Activated naive CD4-positive, alpha-beta T cell treated with anti-CD3 and anti-CD28 coated beads, Interleukin-2, amount 10 ng/mL, durations not matched to agents 7 days and 5 days (primary cell): ENCODE results near the gene FAM174C.

ENCODE experiments used
- CTCF ChIA-PET: fragments of 350-600 bp; sonication (Branson Sonifier 250); formaldehyde crosslinking; loops from one replicate; lab custom pipeline; 2021; ENCODE audit warnings: antibody characterized with exemption; lab: Charles Lee
- DNase-seq: peaks from one replicate; pipeline ENCODE4 v3.0.0-alpha.2; 2020
- H3K27ac Mint-ChIP-seq: one replicate; pipeline ENCODE4 v1.8.0; 2021; ENCODE audit warnings: mild to moderate bottlenecking, moderate library complexity, mixed read lengths
- H3K27me3 Mint-ChIP-seq: one replicate; pipeline ENCODE4 v1.8.0; 2021; ENCODE audit warnings: mild to moderate bottlenecking, mixed read lengths
- H3K36me3 Mint-ChIP-seq: one replicate; pipeline ENCODE4 v1.8.0; 2021; ENCODE audit warnings: mixed read lengths
- H3K4me1 Mint-ChIP-seq: one replicate; pipeline ENCODE4 v1.8.0; 2021; ENCODE audit warnings: mixed read lengths
- H3K4me3 Mint-ChIP-seq: one replicate; pipeline ENCODE4 v1.8.0; 2021; ENCODE audit warnings: mild to moderate bottlenecking, moderate library complexity, mixed read lengths
- H3K9me3 Mint-ChIP-seq: one replicate; pipeline ENCODE4 v1.8.0; 2021; ENCODE audit warnings: mixed read lengths

The FAM174C gene

DNA sequence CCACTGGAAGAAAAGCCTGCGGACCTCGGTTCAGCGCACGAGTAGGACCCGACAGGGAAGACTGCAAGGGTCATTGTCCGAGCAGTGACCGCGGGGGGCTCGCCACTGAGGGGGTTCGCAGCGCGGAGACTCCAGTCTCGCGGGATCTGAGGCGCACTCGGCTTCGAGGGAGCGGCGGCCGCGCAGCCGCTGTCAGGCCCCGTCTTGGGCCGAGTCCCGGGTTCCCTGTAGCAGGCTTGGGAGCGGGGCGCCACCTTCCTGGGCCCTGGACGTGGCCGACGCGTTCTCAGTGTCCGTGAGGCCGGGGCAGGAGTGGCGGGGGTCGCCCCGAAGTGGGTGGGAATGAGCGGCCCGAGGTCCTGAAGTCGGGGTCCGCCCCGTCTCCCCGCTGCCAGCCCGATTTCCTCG is 474 bp upstream of the FAM174C start:
- Mint-ChIP-seq H3K27me3 (no peaks in the 10 kb centered on the region), H3K27ac (peak overlapping the region; percentile 83), H3K9me3 (no peaks in the 10 kb centered on the region), H3K4me1 (peaks cover 61% of the 10 kb centered on the region), H3K36me3 (peaks cover 57% of the 10 kb centered on the region), H3K4me3 (peak overlapping the region; percentile 57)
- CTCF ChIA-PET = interaction anchor here (0.9 to 5.3 kb wide), 2 partner anchors 31 to 34 kb away, joined by 3 to 31 read pairs; no protein-coding TSS in a partner anchor
- DNase-seq = no peak

DNA sequence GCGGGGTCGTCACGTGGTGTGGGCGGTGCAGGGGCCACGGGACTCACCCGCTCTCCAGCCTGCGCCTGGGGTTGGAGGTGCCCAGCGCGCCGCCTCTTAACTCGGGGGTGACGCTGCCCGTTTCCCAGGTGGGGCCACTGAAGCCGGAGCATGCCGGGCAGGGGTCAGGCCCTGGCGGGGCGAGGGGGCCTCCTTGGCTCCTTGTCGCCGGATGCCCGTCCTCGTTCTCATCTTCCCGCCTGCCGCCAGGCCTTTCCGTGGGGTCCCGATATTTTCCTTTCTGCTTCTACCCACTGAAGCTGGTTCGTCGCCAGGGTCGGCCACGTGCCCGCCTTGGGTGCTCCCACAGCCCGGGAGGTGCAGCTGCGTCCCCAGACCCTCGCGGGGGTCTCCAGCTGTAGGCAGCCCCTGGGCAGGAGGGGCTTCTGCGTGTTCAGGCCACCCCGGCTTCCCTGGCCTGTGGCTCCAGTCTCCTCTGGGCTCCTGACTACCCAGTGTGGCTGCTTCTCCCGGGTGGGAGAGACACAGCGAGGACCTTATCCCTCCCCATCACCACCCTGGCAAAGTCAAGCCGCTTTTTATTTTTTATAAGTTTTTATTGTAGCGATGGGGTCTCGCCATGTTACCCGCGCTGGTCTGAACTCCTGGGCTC is 772 bp downstream of the FAM174C start:
- peaks cover 50% of the 10 kb centered on the region for H3K4me1 Mint-ChIP-seq
- no peak for DNase-seq
- H3K27ac Mint-ChIP-seq = peak overlapping the region; percentile 99
- CTCF ChIA-PET = interaction anchor here (5.3 kb wide), 1 partner anchor 32 kb away, joined by 31 read pairs; no protein-coding TSS in a partner anchor
- H3K4me3 Mint-ChIP-seq = peak overlapping the region; percentile 89
- H3K27me3 Mint-ChIP-seq = no peaks in the 10 kb centered on the region
- H3K9me3 Mint-ChIP-seq = no peaks in the 10 kb centered on the region
- peaks cover 49% of the 10 kb centered on the region for H3K36me3 Mint-ChIP-seq

DNA sequence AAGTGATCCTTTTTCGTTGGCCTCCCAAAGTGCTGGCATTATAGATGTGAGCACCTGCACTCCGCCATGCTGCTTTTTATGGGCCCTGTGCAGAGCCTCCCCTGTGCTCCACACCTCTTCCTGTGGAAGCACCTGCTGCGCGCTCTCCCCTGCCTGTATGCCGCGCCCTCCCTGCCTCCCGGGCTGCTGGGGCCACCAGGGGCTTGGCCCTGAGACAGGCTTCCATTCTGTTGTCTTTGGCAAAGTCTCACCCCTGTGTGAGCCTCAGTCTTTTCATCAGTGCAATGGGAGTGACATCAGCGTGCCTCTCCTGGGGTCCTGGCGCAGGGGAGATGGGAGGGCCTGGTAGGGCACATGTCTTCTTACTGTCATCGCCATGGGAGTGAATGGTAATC is 1.3 kb downstream of the FAM174C start:
- Mint-ChIP-seq H3K9me3 (no peaks in the 10 kb centered on the region), H3K4me1 (peaks cover 46% of the 10 kb centered on the region), H3K4me3 (peak overlapping the region; percentile 89), H3K27me3 (no peaks in the 10 kb centered on the region), H3K36me3 (peaks cover 46% of the 10 kb centered on the region), H3K27ac (peak overlapping the region; percentile 99)
- peak; percentile 66 for DNase-seq
- CTCF ChIA-PET = no interaction called here

DNA sequence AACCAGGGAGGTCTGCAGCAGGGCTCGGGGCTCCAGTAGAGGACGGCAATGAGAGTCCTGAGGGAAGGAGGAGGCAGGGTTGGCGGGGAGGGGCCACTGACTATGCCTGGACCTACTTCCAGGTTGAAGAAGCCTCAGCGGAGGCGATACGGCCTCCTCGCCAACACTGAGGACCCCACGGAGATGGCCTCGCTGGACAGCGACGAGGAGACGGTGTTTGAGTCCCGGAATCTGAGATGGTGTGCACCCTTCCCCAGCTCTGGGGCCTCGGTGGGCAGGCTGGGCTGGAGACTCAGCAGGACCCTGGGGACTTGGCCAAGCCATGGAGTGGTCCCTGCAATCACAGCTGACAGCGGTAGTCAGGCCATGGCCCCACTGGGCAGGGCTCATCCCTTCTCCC is 1.7 kb downstream of the FAM174C start:
- CTCF ChIA-PET = interaction anchor here (1.6 kb wide), 1 partner anchor 33 kb away, joined by 4 read pairs; no protein-coding TSS in a partner anchor
- Mint-ChIP-seq H3K9me3 (no peaks in the 10 kb centered on the region), H3K27me3 (no peaks in the 10 kb centered on the region), H3K4me1 (peaks cover 42% of the 10 kb centered on the region), H3K4me3 (peak overlapping the region; percentile 89), H3K36me3 (peaks cover 43% of the 10 kb centered on the region), H3K27ac (peak overlapping the region; percentile 99)
- no peak for DNase-seq

DNA sequence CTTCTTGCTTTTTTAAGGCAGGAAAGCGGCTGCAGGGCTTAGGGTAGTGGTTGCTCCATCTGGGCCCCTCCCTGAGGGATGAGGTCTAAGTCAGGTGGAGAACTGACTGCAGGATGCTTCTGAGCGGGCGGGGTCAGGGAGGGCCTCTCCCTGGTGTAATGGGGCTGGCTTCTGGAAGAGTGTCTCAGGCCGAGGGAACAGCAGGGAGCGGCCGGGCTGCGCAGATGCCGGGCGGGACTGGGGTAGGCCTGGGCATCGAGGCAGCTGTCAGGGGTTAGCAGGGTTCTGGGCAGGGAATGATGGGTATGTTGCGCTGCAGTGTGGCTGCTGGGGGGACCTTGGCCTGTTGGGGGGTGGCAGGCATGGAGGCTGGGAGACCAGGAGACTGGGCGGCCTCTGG is 2.7 kb downstream of the FAM174C start:
- H3K9me3 Mint-ChIP-seq = no peaks in the 10 kb centered on the region
- peaks cover 6% of the 10 kb centered on the region for H3K27me3 Mint-ChIP-seq
- peaks cover 34% of the 10 kb centered on the region for H3K36me3 Mint-ChIP-seq
- peaks cover 33% of the 10 kb centered on the region for H3K4me1 Mint-ChIP-seq
- peak overlapping the region; percentile 37 for H3K27ac Mint-ChIP-seq
- DNase-seq = no peak
- CTCF ChIA-PET = interaction anchor here (1.6 to 3.4 kb wide), 2 partner anchors 34 to 94 kb away, joined by 4 to 17 read pairs; no protein-coding TSS in a partner anchor
- no peak overlapping the region for H3K4me3 Mint-ChIP-seq

DNA sequence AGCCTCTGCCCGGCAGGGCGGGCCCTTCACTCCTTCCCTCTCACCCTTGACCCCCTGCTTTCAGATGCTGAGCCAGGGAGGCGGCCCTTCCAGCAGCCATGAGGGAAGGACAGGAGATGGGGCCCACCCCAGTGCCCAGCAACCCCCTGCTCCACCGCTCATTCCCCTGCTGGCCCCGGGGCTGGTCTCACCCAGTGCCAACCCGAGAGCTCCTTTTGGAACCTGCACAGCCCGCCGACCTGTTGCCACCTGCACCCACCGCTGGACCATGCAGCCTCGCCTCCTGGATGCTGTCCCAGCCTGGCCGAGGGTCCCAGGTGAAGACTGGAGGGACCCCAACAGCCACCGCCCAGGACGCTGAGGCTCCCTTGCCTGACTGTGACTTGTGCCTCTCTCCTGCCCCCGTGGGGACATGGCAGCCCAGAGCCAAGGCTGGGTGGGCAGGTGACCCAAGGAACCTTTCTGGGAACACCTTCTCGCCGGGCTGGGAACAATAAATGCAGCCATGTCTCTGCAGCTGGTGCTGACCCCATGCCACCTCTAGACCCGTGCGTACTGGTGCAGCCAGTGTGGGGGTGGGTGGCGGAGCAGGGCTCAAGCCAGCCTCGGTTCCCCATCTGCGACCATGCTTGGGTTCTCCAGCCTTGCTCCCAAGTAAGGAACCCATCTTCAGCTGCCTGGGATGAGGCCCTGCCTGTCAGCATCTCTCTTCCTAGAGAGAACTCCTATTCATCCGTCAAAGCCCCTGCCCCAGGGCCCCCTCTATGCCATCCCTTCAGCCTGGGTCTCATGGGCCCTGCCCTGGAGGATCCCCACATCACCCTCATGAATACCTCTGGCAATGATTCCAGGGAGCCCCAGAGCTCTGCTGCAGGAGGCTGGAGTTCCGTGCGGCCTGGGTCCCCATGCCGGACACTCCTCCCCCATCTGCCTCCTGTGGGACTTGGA is 3.7 kb downstream of the FAM174C start:
- peaks cover 27% of the 10 kb centered on the region for H3K4me1 Mint-ChIP-seq
- CTCF ChIA-PET = interaction anchor here (0.7 to 3.4 kb wide), 7 partner anchors 35 to 239 kb away, joined by 3 to 17 read pairs (median 5); no protein-coding TSS in a partner anchor
- no peak overlapping the region for H3K4me3 Mint-ChIP-seq
- DNase-seq = no peak
- H3K36me3 Mint-ChIP-seq = peaks cover 27% of the 10 kb centered on the region
- peaks cover 15% of the 10 kb centered on the region for H3K27me3 Mint-ChIP-seq
- H3K27ac Mint-ChIP-seq = no peak overlapping the region
- H3K9me3 Mint-ChIP-seq = no peaks in the 10 kb centered on the region

DNA sequence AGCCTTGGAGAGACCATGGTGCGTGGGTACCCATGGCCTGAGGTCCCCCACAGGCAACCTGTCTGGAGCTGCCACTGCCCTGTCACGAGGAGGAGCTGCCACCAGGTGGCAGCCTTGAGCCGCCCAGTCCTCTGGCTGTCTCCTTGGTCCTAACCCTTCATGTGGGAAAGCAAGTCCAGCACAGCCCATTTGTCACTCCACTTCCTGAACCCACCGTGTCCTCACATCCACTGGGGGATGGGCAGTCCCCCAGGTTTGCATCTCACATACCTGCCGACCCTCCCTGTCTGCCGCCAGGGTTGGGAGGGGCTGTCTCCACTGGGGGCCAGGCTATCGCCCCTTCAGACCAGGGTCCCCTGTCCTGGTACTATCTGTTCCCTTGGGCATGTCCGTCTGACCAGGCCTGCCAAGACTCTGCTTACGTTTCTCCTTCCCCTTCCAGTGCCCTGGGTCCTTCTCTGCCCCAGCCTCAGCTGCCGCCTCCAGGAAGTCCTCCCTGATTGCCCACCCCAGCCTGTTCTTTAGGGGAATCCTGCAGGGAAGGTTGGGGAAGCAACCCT is 4.5 kb downstream of the FAM174C start:
- Mint-ChIP-seq H3K27me3 (peaks cover 23% of the 10 kb centered on the region), H3K36me3 (peaks cover 26% of the 10 kb centered on the region), H3K27ac (peak overlapping the region; percentile 67), H3K4me1 (peaks cover 24% of the 10 kb centered on the region), H3K9me3 (no peaks in the 10 kb centered on the region), H3K4me3 (no peak overlapping the region)
- peak; percentile 86 for DNase-seq
- CTCF ChIA-PET = interaction anchor here (0.7 to 3.4 kb wide), 6 partner anchors 36 to 239 kb away, joined by 3 to 17 read pairs (median 6); no protein-coding TSS in a partner anchor

DNA sequence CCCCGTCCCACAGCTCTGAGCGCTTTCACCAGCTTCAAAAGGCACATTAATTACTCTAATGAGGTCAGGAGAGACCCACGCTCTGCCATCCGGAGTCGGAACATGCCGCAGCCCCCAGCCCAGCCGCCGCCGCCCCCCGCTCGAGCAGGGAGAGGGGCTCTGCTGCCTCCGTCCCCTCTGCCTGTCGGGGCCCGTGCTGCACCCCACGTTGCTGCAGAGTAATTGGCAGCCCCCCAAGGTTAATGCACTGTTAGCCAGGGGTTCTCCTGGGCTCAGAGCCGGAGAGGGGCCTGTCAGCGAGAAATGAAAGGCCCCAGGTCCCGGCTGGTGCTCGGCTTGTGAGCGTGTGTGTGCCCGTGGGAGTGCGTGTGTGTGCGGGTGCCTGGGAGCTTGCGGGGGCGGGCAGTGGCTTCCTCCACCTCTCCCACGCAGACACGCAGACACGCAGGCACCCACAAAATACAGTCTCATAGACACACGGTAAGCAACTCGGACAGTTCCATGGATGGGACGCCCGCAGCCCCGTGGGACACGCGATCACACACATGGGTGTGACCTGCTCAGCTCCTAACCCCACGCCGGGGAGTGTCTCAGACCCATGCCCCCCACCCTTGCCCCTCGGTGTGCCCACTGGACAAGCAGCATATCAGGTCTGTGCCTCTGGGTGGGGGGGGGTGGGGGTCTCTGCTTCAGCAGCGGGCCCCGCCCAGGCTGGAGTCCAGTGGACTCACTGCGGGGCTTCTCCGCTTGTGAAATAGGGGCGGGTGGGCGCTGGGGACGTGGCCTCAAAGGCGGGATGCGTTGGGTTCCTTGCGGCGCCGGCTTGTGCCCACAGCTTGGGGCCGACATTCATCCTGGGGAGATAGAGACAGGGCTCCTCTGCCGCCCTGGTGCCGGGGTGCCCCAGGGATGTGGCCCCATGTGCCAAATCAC is 5.6 kb downstream of the FAM174C start:
- Mint-ChIP-seq H3K27ac (no peak overlapping the region), H3K36me3 (peaks cover 24% of the 10 kb centered on the region), H3K4me3 (no peak overlapping the region), H3K9me3 (no peaks in the 10 kb centered on the region), H3K4me1 (peaks cover 27% of the 10 kb centered on the region), H3K27me3 (peaks cover 30% of the 10 kb centered on the region)
- CTCF ChIA-PET = interaction anchor here (3.4 kb wide), 1 partner anchor 92 kb away, joined by 17 read pairs; no protein-coding TSS in a partner anchor
- no peak for DNase-seq

DNA sequence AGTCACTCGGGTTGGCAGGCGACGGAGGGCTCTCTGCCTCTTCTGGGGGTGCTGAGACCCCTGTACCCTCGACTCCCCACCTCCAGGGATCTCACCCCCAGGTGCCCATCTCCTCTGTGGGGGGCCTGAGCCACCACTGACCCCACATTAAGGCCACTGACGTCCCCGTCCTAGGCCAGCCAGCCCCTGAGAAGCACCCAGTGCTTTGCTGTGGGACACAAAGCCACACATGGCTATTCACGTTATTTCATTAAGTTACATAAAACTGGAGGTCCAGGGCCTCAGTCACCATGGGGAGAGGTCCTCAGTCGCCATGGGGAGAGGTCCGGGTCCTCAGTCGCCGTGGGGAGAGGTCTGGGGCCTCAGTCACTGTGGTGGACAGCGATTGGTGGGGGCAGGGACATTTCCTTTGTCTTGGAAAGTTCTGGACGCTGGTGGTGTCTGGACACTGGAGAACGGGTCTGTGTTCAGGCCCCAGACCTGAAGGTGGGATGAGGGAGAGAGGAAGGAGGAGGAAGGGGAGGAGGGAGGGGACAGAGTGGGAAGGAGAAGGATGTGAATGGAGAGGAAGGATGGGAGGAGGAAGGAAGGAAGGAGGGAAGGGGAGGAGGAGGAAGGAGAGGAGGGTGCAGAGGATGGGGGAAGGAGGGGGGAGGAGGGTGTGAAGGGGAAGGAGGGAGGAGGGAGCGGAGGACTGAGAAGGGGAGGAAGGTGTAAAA is 6.4 kb downstream of the FAM174C start:
- H3K27ac Mint-ChIP-seq = peak overlapping the region; percentile 78

DNA sequence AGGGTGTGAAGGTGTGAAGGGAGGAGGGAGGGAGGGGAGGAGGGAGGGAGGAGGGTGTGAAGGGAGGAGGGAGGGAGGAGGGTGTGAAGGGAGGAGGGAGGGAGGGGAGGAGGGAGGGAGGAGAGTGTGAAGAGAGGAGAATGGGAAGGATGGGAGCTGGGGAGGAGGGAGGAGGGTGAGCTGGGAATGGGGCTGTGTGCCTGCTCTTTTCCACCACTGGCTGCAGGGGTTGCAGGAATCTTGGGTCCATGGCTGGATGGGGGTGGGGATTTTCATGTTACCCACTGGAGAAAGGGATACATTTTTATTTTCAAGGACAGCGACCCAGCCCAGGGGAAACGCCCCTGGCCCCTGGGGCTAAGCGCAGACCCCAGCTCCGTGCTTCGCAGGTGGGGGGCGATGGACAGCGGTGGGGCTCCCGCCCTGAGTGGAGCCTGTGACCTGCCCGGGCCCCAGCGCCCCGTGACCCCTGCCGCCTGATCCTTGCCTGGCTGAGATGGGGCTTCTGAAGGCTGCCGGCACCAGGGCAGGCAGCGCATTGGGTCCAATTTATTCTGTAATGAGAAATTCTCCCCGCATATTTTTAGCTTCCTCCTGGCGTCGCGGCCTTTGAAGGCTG is 7.4 kb downstream of the FAM174C start:
- DNase-seq = no peak
- CTCF ChIA-PET = no interaction called here
- peaks cover 18% of the 10 kb centered on the region for H3K36me3 Mint-ChIP-seq
- H3K27ac Mint-ChIP-seq = peak overlapping the region; percentile 11
- H3K27me3 Mint-ChIP-seq = peaks cover 48% of the 10 kb centered on the region
- H3K4me3 Mint-ChIP-seq = no peak overlapping the region
- peaks cover 21% of the 10 kb centered on the region for H3K4me1 Mint-ChIP-seq
- no peaks in the 10 kb centered on the region for H3K9me3 Mint-ChIP-seq

More for the DNA sequence above, 6.4 kb downstream of the FAM174C start:
- H3K27me3 Mint-ChIP-seq = peaks cover 38% of the 10 kb centered on the region
- H3K9me3 Mint-ChIP-seq = no peaks in the 10 kb centered on the region
- peaks cover 26% of the 10 kb centered on the region for H3K4me1 Mint-ChIP-seq
- DNase-seq = no peak
- CTCF ChIA-PET = interaction anchor here (3.4 kb wide), 1 partner anchor 91 kb away, joined by 17 read pairs; no protein-coding TSS in a partner anchor
- no peak overlapping the region for H3K4me3 Mint-ChIP-seq
- H3K36me3 Mint-ChIP-seq = peaks cover 21% of the 10 kb centered on the region

DNA sequence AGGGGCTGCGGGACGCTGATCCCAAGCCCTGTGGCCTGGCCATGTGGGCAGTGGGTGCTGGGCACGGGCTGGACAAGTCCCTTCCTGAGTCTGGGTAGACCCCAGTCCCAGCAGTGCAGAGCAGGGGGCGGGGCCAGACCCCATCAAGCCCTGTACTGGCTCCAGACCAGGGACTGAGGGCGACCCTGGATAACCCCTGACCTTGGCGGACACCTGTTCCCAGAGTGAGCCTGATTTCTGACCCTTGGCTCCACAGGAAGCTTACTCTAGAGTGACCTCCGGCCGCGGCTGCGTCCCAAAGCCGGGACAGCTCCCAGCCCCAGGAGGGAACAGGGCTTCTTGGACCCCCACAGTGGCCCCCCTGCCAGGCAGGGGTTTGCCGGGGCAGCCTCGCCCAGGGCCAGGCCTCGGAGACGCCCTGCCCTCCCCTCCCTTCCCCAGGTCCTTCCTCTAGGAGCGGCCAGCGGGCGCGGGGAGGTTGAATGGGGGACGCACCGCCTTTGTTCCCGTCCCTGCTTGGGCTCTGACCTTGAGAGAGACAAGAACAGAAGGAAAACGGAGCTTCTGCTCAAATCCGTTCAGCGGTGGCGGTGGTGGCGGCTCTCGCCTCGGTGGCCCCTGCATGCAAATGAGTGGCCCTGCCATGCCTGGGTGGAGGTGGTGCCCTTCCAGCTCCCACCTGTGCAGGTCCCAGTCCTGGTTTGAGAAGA is 8.0 kb downstream of the FAM174C start:
- CTCF ChIA-PET = no interaction called here
- Mint-ChIP-seq H3K27me3 (peaks cover 54% of the 10 kb centered on the region), H3K4me1 (peaks cover 16% of the 10 kb centered on the region), H3K27ac (peak overlapping the region; percentile 11), H3K9me3 (no peaks in the 10 kb centered on the region), H3K4me3 (no peak overlapping the region), H3K36me3 (peaks cover 14% of the 10 kb centered on the region)
- DNase-seq = no peak

DNA sequence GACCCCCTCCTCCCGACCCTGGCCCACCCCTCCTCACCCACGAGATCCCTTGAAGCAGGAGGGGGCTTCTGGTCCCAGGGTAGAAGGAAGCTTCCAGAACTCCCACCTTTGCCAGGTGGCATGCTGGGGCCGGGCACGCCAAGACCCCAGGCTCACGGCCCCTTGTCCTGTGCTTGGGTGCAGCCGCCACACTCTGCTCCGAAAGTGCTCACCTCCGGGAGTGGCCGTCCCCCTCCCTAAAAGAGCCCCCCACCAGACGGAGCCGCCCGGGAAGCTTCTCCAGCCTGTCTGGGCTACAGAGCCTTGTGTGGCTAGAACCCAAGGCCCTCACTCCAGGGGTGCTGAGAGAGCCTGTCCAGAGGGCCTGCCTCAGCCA is 8.6 kb downstream of the FAM174C start:
- no peak for DNase-seq
- no peak overlapping the region for H3K27ac Mint-ChIP-seq
- H3K36me3 Mint-ChIP-seq = peaks cover 14% of the 10 kb centered on the region
- H3K9me3 Mint-ChIP-seq = no peaks in the 10 kb centered on the region
- peaks cover 60% of the 10 kb centered on the region for H3K27me3 Mint-ChIP-seq
- no peak overlapping the region for H3K4me3 Mint-ChIP-seq
- H3K4me1 Mint-ChIP-seq = peaks cover 16% of the 10 kb centered on the region
- CTCF ChIA-PET = no interaction called here
